H1 (cell line): ENCODE results near the gene ZNF311. TPM values are rescaled to one million over a fixed set of nuclear protein-coding genes. Genes with fewer than 3 reads are reported as not detected.
A peak's percentile ranks its signal among the peaks of the same experiment; 100 is the strongest.

Experiments
- CTCF ChIA-PET: fragments of 300-600 bp; sonication (Branson Sonifier 250); formaldehyde crosslinking; loops from one replicate; lab custom pipeline; 2021; ENCODE audit not compliant: partially characterized antibody; lab: Charles Lee
- POLR2A ChIA-PET: fragments of 300-600 bp; sonication (Branson Sonifier 250); formaldehyde crosslinking; loops from one replicate; lab custom pipeline; 2021; ENCODE audit warnings: inconsistent platforms; ENCODE audit not compliant: partially characterized antibody; lab: Charles Lee
- DNase-seq, 2 experiments: peaks; one replicate each; pipeline versions ENCODE4 v3.0.0 to v3.0.0-alpha.2; 2010 to 2022; ENCODE audit warnings: low spot score in 2 of 2, low read depth in 1 of 2, mixed read lengths in 1 of 2
- FAIRE-seq: peaks from 2 replicates; lab custom pipeline; 2011; peaks lifted over from hg19 to GRCh38; lab: Jason Lieb, UNC
- H2AFZ ChIP-seq: 2 replicates; pipeline ENCODE4 v1.8.1; 2012; ENCODE audit warnings: low read length, inconsistent platforms
- H2AK5ac ChIP-seq: 2 replicates; pipeline ENCODE4 v1.6.1; 2013; ENCODE audit warnings: low read depth, low read length
- H2BK120ac ChIP-seq: replicated peaks from 2 replicates; pipeline ENCODE3; 2013; ENCODE audit warnings: low read depth, low read length, inconsistent platforms
- H2BK12ac ChIP-seq: 2 replicates; pipeline ENCODE4 v1.6.1; 2013; ENCODE audit warnings: low read depth, low read length
- H2BK15ac ChIP-seq: 2 replicates; pipeline ENCODE4 v1.6.1; 2013; ENCODE audit warnings: low read length
- H2BK20ac ChIP-seq: 2 replicates; pipeline ENCODE4 v1.6.1; 2013; ENCODE audit warnings: low read length
- H2BK5ac ChIP-seq: 2 replicates; pipeline ENCODE4 v1.6.1; 2013; ENCODE audit warnings: low read depth, low read length
- H3K14ac ChIP-seq: 2 replicates; pipeline ENCODE4 v1.6.1; 2013; ENCODE audit warnings: inconsistent platforms; ENCODE audit not compliant: insufficient read length
- H3K18ac ChIP-seq: 2 replicates; pipeline ENCODE4 v1.6.1; 2013; ENCODE audit warnings: low read length; ENCODE audit errors: extremely low read depth
- H3K23ac ChIP-seq: 2 replicates; pipeline ENCODE4 v1.6.1; 2013; ENCODE audit warnings: inconsistent platforms; ENCODE audit not compliant: insufficient read length
- H3K23me2 ChIP-seq: 2 replicates; pipeline ENCODE4 v1.6.1; 2013; ENCODE audit warnings: low read depth, low read length
- H3K27ac ChIP-seq: 2 replicates; pipeline ENCODE4 v1.6.1; 2011; ENCODE audit warnings: low read depth, low read length, inconsistent platforms
- H3K27me3 ChIP-seq, 4 experiments: replicated peaks in 1 of 4; 1 replicate in 1 of 4; 2 replicates in 3 of 4; pipeline versions ENCODE4 v1.6.1 to v1.8.1; 2011 to 2013; ENCODE audit warnings: low read length in 3 of 4, mild to moderate bottlenecking in 3 of 4, inconsistent platforms in 2 of 4, mixed read lengths in 2 of 4, moderate library complexity in 1 of 4; ENCODE audit not compliant: control insufficient read depth in 3 of 4, insufficient read depth in 3 of 4; ENCODE audit errors: extremely low read depth in 1 of 4
- H3K36me3 ChIP-seq, 4 experiments: 2 replicates each; pipeline versions ENCODE4 v1.6.1 to v1.8.1; 2011 to 2013; ENCODE audit warnings: mild to moderate bottlenecking in 4 of 4, low read length in 3 of 4, moderate library complexity in 2 of 4, control low read depth in 1 of 4, inconsistent platforms in 1 of 4; ENCODE audit not compliant: insufficient read depth in 4 of 4, control insufficient read depth in 2 of 4
- H3K4ac ChIP-seq: replicated peaks from 2 replicates; pipeline ENCODE3; 2013; ENCODE audit warnings: low read length, low read depth, mixed read lengths, inconsistent platforms; ENCODE audit not compliant: insufficient read length
- H3K4me1 ChIP-seq, 4 experiments: replicated peaks in 1 of 4; 1 replicate in 1 of 4; 2 replicates in 3 of 4; pipeline versions ENCODE4 v1.6.1 to v1.8.1; 2011 to 2013; ENCODE audit warnings: low read length in 3 of 4, inconsistent platforms in 2 of 4, mixed read lengths in 1 of 4; ENCODE audit not compliant: insufficient read depth in 4 of 4, control insufficient read depth in 3 of 4
- H3K4me2 ChIP-seq, 2 experiments: 2 replicates each; pipeline versions ENCODE4 v1.6.1 to v1.8.1; 2011 to 2013; ENCODE audit warnings: low read depth in 2 of 2, low read length in 2 of 2, control low read depth in 1 of 2, inconsistent platforms in 1 of 2, mild to moderate bottlenecking in 1 of 2; ENCODE audit not compliant: insufficient read depth in 1 of 2
- H3K4me3 ChIP-seq, 4 experiments: fragments of 200-600, 300-600 bp in 1 of 4; sonication (generic), shearing (Covaris generic), sonication (Bioruptor Twin) in 1 of 4; 2 replicates each; pipeline versions ENCODE4 v1.5.1 to v1.8.1; 2011 to 2016; ENCODE audit warnings: low read length in 4 of 4, low read depth in 3 of 4, control low read depth in 2 of 4, inconsistent platforms in 2 of 4, mild to moderate bottlenecking in 2 of 4, mixed read lengths in 1 of 4, moderate library complexity in 1 of 4; ENCODE audit not compliant: insufficient read depth in 2 of 4; ENCODE audit errors: extremely low read depth in 1 of 4
- H3K56ac ChIP-seq: replicated peaks from 2 replicates; pipeline ENCODE3; 2013; ENCODE audit warnings: low read depth, mild to moderate bottlenecking, mixed read lengths, low read length, inconsistent platforms; ENCODE audit not compliant: insufficient read length
- H3K79me1 ChIP-seq: 2 replicates; pipeline ENCODE4 v1.6.1; 2013; ENCODE audit warnings: low read depth, low read length, control low read depth
- H3K79me2 ChIP-seq, 2 experiments: 2 replicates each; pipeline versions ENCODE4 v1.6.1 to v1.8.1; 2012 to 2013; ENCODE audit warnings: low read length in 2 of 2, mild to moderate bottlenecking in 2 of 2, inconsistent platforms in 1 of 2; ENCODE audit not compliant: insufficient read depth in 2 of 2, control insufficient read depth in 1 of 2
- H3K9ac ChIP-seq, 4 experiments: replicated peaks in 1 of 4; 1 replicate in 1 of 4; 2 replicates in 3 of 4; pipeline versions ENCODE4 v1.6.1 to v1.8.1; 2011 to 2013; ENCODE audit warnings: low read depth in 3 of 4, low read length in 3 of 4, control low read depth in 2 of 4, mild to moderate bottlenecking in 2 of 4, moderate library complexity in 2 of 4, inconsistent platforms in 1 of 4; ENCODE audit errors: extremely low read depth in 1 of 4
- H3K9me3 ChIP-seq, 2 experiments: 2 replicates each; pipeline versions ENCODE4 v1.6.1 to v1.8.1; 2012 to 2013; ENCODE audit warnings: mild to moderate bottlenecking in 2 of 2, moderate library complexity in 2 of 2, control low read depth in 1 of 2, inconsistent platforms in 1 of 2, low read depth in 1 of 2, low read length in 1 of 2, mixed read lengths in 1 of 2; ENCODE audit not compliant: insufficient read depth in 2 of 2
- H4K20me1 ChIP-seq, 2 experiments: replicated peaks in 1 of 2; 2 replicates each; pipeline versions ENCODE3 to v1.8.1; 2011 to 2013; ENCODE audit warnings: inconsistent platforms in 2 of 2, low read length in 2 of 2, mild to moderate bottlenecking in 1 of 2; ENCODE audit not compliant: insufficient read depth in 2 of 2, control insufficient read depth in 1 of 2
- H4K5ac ChIP-seq: 2 replicates; pipeline ENCODE4 v1.6.1; 2013; ENCODE audit warnings: low read length, low read depth, mixed read lengths, inconsistent platforms; ENCODE audit not compliant: insufficient read length
- H4K8ac ChIP-seq: 2 replicates; pipeline ENCODE4 v1.8.0; 2013; ENCODE audit warnings: mild to moderate bottlenecking, moderate library complexity, low read length, inconsistent platforms; ENCODE audit not compliant: insufficient read depth; ENCODE audit errors: extremely low read depth
- H4K91ac ChIP-seq: replicated peaks from 2 replicates; pipeline ENCODE3; 2013; ENCODE audit warnings: low read length, mixed read lengths, inconsistent platforms; ENCODE audit not compliant: insufficient read length
- CEBPB ChIP-seq: IDR thresholded peaks from 2 replicates; pipeline ENCODE4 v1.6.1; 2012; ENCODE audit warnings: low read depth, low read length
- GTF2F1 ChIP-seq: IDR thresholded peaks from 2 replicates; pipeline ENCODE4 v1.6.1; 2012; ENCODE audit warnings: low read depth, low read length, improper control_type of control experiment, borderline replicate concordance
- KDM1A ChIP-seq: fragments of 200-600, 300-600 bp; sonication (generic); IDR thresholded peaks from 2 replicates; pipeline ENCODE4 v1.7.1; 2016; ENCODE audit warnings: mild to moderate bottlenecking, low read length, borderline replicate concordance
- MAFK ChIP-seq: IDR thresholded peaks from 2 replicates; pipeline ENCODE4 v1.6.1; 2012; ENCODE audit warnings: low read depth, mild to moderate bottlenecking, improper control_type of control experiment, low read length
- NRF1 ChIP-seq: IDR thresholded peaks from 2 replicates; pipeline ENCODE4 v1.6.1; 2011; ENCODE audit warnings: mild to moderate bottlenecking, low read depth, low read length, improper control_type of control experiment
- PHF8 ChIP-seq: fragments of 200-600 bp; sonication (generic); conservative IDR thresholded peaks from 2 replicates; pipeline ENCODE4 v1.7.1; 2012; ENCODE audit warnings: low read depth, mild to moderate bottlenecking, inconsistent platforms, low read length, moderate library complexity
- RFX5 ChIP-seq: IDR thresholded peaks from 2 replicates; pipeline ENCODE4 v1.6.1; 2011; ENCODE audit warnings: low read depth, low read length, improper control_type of control experiment, borderline replicate concordance
- SP1 ChIP-seq: IDR thresholded peaks from 2 replicates; pipeline ENCODE4 v1.6.1; 2011; ENCODE audit warnings: low read depth, low read length
- SP4 ChIP-seq: IDR thresholded peaks from 2 replicates; pipeline ENCODE4 v1.6.1; 2012; ENCODE audit warnings: low read length, inconsistent platforms
- TAF1 ChIP-seq: IDR thresholded peaks from 2 replicates; pipeline ENCODE4 v1.6.1; 2011; ENCODE audit warnings: mild to moderate bottlenecking, low read depth, low read length
- ZNF274 ChIP-seq: IDR thresholded peaks from 2 replicates; pipeline ENCODE4 v1.7.0; 2012; ENCODE audit warnings: low read length, borderline replicate concordance; ENCODE audit errors: extremely low read depth
- WGBS, 2 experiments: shearing (Covaris generic) in 1 of 2; methylation state at CpG; one replicate each; pipeline versions ENCODE4 v1.1.6 to v1.1.7; 2013 to 2015; ENCODE audit warnings: low lambda C conversion rate in 2 of 2, mixed read lengths in 2 of 2, inconsistent platforms in 1 of 2, low coverage in 1 of 2, missing lambda C conversion rate in 1 of 2; ENCODE audit not compliant: insufficient replicate concordance in 2 of 2, insufficient coverage in 1 of 2, insufficient read length in 1 of 2; ENCODE audit errors: extremely low coverage in 1 of 2, missing lambda C conversion rate in 1 of 2; 5-methylcytosine and 5-hydroxymethylcytosine counted together
- polyA plus RNA-seq, 7 experiments: library from polyadenylated mRNA; depleted of rRNA in 3 of 7; stranded (reverse) in 5 of 7; unstranded in 2 of 7; fragments of >200 nt in 5 of 7; fragments of 200-250 nt in 2 of 7; gene quantifications; 1 replicate in 5 of 7; 2 replicates in 1 of 7; 4 replicates in 1 of 7; pipeline versions ENCODE4 v1.2.1 to v1.2.3, GENCODE V29; 2011 to 2013; ENCODE audit warnings: missing spikeins in 2 of 7, mixed read lengths in 2 of 7
- total RNA-seq: library from RNA; stranded (reverse); fragmentation: NEBNext Ultra II Directional; extraction: Animal tissue kit (Norgen Biotek cat#: 25700); gene quantifications from 2 replicates; pipeline ENCODE4 v1.2.1, GENCODE V29; 2021
- TF ChIP-seq, protein P1 (sequence below): IDR thresholded peaks from 2 replicates; pipeline ENCODE4 v1.6.1; 2012; ENCODE audit warnings: low read length, inconsistent platforms

Gene ZNF311
- total and polyA plus RNA-seq, 2 of the 8 experiments (the other 6 are each of a cell fraction or from before 2014, with no cell fraction given): 1.9 to 4.2 TPM

GRCh38 chr6:28945349-28945748 lies 59.8 kb downstream of the ZNF311 start:
- Histone ChIP-seq H3K36me3 (no peaks in the 10 kb centered on the region), H3K27me3 (no peaks in the 10 kb centered on the region), H4K8ac (no peak overlapping the region), H3K23me2 (peaks cover 1% of the 10 kb centered on the region; the same call in 1 of the 2 replicates), H2AK5ac (0 out of 2 replicates have a peak overlapping the region, but pooled peaks have one; percentile 32), H2BK5ac (no peak overlapping the region), H2BK12ac (no peak overlapping the region), H3K4me1 (peaks cover 0 to 2% (median 0%) of the 10 kb centered on the region in 4 experiments; a peak in 2 of 7 replicates), H3K4me2 (no peak overlapping the region), H3K79me1 (no peaks in the 10 kb centered on the region), H2AFZ (no peak overlapping the region), H3K9ac (no peak overlapping the region), H4K91ac (no peak overlapping the region), H2BK15ac (no peak overlapping the region), H3K4ac (no peak overlapping the region), H2BK20ac (no peak overlapping the region), H3K9me3 (peaks cover 0 to 4% of the 10 kb centered on the region in 2 experiments; a peak in 1 of 4 replicates), H4K5ac (no peak overlapping the region), H3K14ac (no peak overlapping the region), H3K4me3 (no peak overlapping the region), H4K20me1 (no peaks in the 10 kb centered on the region), H3K23ac (no peak overlapping the region), H3K79me2 (no peaks in the 10 kb centered on the region), H3K18ac (no peak overlapping the region), H3K56ac (no peak overlapping the region)
- POLR2A ChIA-PET: interaction anchor here (0.6 to 1.4 kb wide), 6 partner anchors 13 to 56 kb away, joined by 3 to 4 read pairs (median 4); partner anchors contain the start of gene TRIM27
- CTCF ChIA-PET: interaction anchor here (1.5 to 1.7 kb wide), 2 partner anchors 69 to 70 kb away, joined by 3 read pairs; no protein-coding TSS in a partner anchor
- FAIRE-seq (no peak), DNase-seq (peak in 1 of 2 experiments; percentile 37)
- WGBS, 2 experiments: 87% methylated on average over 3 of the region's 3 CpGs; no CpG with 5 or more reads in 1 of the 2 experiments
- TF ChIP-seq PHF8: no peak
- TF ChIP-seq ZNF274: no peak
- TF ChIP-seq NRF1: no peak
- no peak for TF ChIP-seq KDM1A
- TF ChIP-seq, protein P1, sequence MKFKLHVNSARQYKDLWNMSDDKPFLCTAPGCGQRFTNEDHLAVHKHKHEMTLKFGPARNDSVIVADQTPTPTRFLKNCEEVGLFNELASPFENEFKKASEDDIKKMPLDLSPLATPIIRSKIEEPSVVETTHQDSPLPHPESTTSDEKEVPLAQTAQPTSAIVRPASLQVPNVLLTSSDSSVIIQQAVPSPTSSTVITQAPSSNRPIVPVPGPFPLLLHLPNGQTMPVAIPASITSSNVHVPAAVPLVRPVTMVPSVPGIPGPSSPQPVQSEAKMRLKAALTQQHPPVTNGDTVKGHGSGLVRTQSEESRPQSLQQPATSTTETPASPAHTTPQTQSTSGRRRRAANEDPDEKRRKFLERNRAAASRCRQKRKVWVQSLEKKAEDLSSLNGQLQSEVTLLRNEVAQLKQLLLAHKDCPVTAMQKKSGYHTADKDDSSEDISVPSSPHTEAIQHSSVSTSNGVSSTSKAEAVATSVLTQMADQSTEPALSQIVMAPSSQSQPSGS: no peak
- no peak for TF ChIP-seq TAF1
- no peak for TF ChIP-seq MAFK
- no peak for TF ChIP-seq SP4
- no peak for TF ChIP-seq SP1
- no peak for TF ChIP-seq GTF2F1
- TF ChIP-seq CEBPB: no peak
- no peak for TF ChIP-seq RFX5
- TF ChIP-seq, all 59 proteins: peak for 0
- Histone ChIP-seq H3K27ac (no peak overlapping the region), H2BK120ac (no peak overlapping the region)
